Activated B cell treated with CpG ODN at 0.5 μM for 24 hours (primary cell): ENCODE data around the gene ROS1. TPM values are rescaled to one million over a fixed set of nuclear protein-coding genes. Genes with fewer than 3 reads are reported as not detected.

Experiments
- ATAC-seq: fragments of 200-7000 bp; cut with Tn5 transposase; one replicate; pipeline ENCODE4 v1.10.0; 2021; ENCODE audit warnings: low read depth, mild to moderate bottlenecking, moderate library complexity
- CTCF ChIA-PET: fragments of 350-600 bp; sonication (Branson Sonifier 250); formaldehyde crosslinking; loops from one replicate; lab custom pipeline; 2021; ENCODE audit warnings: antibody characterized with exemption; lab: Charles Lee
- POLR2A ChIA-PET: fragments of 350-600 bp; sonication (Branson Sonifier 250); formaldehyde crosslinking; loops from one replicate; lab custom pipeline; 2021; ENCODE audit warnings: antibody characterized with exemption; lab: Charles Lee
- DNase-seq: peaks from one replicate; pipeline ENCODE4 v3.0.0; 2022
- H3K27ac Mint-ChIP-seq: one replicate; pipeline ENCODE4 v1.8.0; 2020; ENCODE audit warnings: mixed read lengths
- H3K27me3 Mint-ChIP-seq: one replicate; pipeline ENCODE4 v1.8.0; 2021; ENCODE audit warnings: mixed read lengths
- H3K36me3 Mint-ChIP-seq: one replicate; pipeline ENCODE4 v1.8.0; 2021; ENCODE audit warnings: low read depth, mixed read lengths
- H3K4me1 Mint-ChIP-seq: one replicate; pipeline ENCODE4 v1.8.0; 2021; ENCODE audit warnings: mixed read lengths
- H3K4me3 Mint-ChIP-seq: one replicate; pipeline ENCODE4 v1.8.0; 2020; ENCODE audit warnings: mild to moderate bottlenecking, mixed read lengths
- H3K9me3 Mint-ChIP-seq: one replicate; pipeline ENCODE4 v1.8.0; 2020; ENCODE audit warnings: mixed read lengths
- intact Hi-C: fragments of 100-400 bp; cut with micrococcal nuclease; formaldehyde crosslinking; loops from one replicate; pipeline ENCODE4 v1.15.1; 2024
- total RNA-seq: library from RNA; stranded (reverse); gene quantifications from 2 replicates; pipeline ENCODE4 v1.2.3, GENCODE V29; 2022
- TF ChIP-seq, protein P1 (sequence below): fragments of 200-600 bp; IDR thresholded peaks from one replicate; pipeline ENCODE4 v1.8.0; 2022; ENCODE audit warnings: antibody characterized with exemption, mild to moderate bottlenecking

The ROS1 gene
- total RNA-seq, 1 donor from 2014 or later: not detected

DNA sequence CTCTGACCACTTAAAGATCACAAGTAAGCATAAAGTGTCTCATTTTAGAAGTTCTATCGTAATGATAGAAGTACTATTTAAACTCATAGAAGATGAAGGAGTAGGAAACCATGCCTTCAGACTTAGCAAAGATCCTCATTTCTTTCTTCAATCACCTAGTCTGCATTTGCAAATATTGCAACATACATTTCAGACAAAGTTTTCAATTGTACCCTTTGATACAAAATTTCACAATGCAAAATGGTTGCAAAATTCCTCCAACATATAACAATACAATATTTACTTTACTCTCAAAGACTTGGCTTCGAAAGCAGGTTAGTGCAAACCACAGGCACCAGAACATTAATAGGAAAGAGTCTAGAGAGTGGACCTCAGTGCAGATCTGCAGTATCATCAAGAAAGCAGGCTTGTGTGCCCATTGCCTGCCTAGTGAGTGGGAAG lies 16.1 kb upstream of the ROS1 start:
- DNase-seq (no peak), ATAC-seq (no peak)
- Mint-ChIP-seq H3K4me1 (no peaks in the 10 kb centered on the region), H3K9me3 (no peaks in the 10 kb centered on the region), H3K4me3 (no peak overlapping the region), H3K27me3 (peaks cover 11% of the 10 kb centered on the region), H3K36me3 (no peaks in the 10 kb centered on the region), H3K27ac (no peak overlapping the region)
- ChIA-PET POLR2A (no interaction called here), CTCF (no interaction called here)
- TF ChIP-seq, protein P1, sequence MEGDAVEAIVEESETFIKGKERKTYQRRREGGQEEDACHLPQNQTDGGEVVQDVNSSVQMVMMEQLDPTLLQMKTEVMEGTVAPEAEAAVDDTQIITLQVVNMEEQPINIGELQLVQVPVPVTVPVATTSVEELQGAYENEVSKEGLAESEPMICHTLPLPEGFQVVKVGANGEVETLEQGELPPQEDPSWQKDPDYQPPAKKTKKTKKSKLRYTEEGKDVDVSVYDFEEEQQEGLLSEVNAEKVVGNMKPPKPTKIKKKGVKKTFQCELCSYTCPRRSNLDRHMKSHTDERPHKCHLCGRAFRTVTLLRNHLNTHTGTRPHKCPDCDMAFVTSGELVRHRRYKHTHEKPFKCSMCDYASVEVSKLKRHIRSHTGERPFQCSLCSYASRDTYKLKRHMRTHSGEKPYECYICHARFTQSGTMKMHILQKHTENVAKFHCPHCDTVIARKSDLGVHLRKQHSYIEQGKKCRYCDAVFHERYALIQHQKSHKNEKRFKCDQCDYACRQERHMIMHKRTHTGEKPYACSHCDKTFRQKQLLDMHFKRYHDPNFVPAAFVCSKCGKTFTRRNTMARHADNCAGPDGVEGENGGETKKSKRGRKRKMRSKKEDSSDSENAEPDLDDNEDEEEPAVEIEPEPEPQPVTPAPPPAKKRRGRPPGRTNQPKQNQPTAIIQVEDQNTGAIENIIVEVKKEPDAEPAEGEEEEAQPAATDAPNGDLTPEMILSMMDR: no peak
- intact Hi-C loops: no loop called here

DNA sequence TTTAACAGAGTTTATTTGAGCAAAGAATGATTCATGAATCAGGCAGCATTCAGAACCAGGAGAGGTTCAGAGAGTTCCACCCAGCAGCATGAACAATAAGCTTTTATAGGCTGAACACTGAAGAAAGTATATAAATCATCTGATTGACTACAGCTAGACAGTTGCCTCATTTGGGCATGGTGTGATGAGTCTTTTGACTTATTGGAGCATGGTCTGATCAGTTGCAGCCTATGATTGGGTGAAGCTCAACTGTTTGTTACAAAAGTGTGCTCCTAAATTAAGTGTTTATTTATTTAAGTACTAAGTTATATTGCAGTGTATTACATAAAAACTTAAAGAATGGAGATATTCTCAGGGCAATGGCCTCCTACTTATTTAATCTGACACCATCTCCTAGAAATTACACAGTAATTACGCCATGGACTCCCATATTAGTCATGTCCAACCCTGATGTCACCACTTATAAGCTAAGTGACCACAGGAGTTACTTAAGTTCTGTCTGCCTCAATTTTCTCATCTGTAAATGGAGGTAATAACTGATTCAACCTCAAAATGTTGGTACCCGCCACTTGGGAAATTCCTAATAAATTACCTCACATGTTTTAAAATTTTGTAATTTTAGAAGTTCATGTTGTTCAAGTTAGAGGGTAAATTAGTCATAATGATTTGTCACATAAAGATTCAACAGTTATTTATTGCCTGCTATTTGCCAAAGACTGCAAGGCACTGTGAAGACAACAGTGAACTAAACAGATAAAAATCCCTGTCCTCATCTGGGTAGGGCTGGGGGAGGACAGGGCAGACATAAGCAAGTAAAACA lies 15.2 kb upstream of the ROS1 start:
- Mint-ChIP-seq H3K27ac (no peak overlapping the region), H3K27me3 (peaks cover 17% of the 10 kb centered on the region), H3K4me3 (no peak overlapping the region), H3K9me3 (no peaks in the 10 kb centered on the region), H3K36me3 (no peaks in the 10 kb centered on the region), H3K4me1 (no peaks in the 10 kb centered on the region)
- no peak for DNase-seq
- intact Hi-C loops: no loop called here
- ChIA-PET CTCF (no interaction called here), POLR2A (no interaction called here)
- TF ChIP-seq, protein P1: no peak
- ATAC-seq: no peak

DNA sequence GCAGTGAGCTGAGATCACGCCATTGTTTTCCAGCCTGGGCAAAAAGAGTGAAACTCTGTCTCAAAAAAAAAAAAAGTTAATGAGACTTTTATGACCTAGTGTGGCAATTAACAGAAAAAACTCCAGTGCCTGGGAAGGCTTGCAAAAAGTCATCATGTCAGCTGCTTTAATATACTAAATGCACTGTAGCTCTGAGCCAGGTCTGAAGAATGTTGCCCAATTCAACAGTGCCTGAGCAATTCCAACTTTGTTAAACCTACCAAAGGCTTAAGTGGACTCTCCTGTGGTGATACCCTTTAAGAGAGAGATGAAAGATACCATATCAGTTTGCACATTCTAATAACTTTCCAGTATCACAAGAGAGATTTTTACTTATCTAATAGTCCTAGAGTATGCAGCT lies 6.5 kb upstream of the ROS1 start:
- Mint-ChIP-seq H3K4me3 (no peak overlapping the region), H3K27ac (no peak overlapping the region), H3K36me3 (no peaks in the 10 kb centered on the region), H3K27me3 (peaks cover 13% of the 10 kb centered on the region), H3K4me1 (no peaks in the 10 kb centered on the region), H3K9me3 (no peaks in the 10 kb centered on the region)
- intact Hi-C loops: no loop called here
- CTCF ChIA-PET: no interaction called here
- DNase-seq (no peak), ATAC-seq (no peak)
- POLR2A ChIA-PET: no interaction called here
- TF ChIP-seq, protein P1: no peak

DNA sequence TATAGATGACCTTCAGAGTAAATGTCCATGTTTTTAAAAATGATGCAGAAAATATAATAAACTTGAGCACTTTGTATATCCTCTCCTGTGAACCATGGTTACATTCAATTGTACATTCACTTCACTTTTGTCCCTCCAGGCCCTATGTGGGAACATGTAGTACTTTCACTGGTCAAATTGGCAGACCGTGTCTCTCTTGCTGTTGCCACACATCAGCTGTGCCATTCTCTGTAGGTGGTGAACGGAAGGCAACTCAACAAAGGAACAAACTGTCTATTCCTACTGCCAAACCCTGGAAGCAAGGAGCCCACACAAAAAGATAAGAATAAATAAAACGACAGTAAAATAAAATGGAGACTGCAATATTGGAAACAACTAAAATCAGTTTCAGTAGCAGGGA lies 2.0 kb downstream of the ROS1 start:
- CTCF ChIA-PET: no interaction called here
- ATAC-seq (no peak), DNase-seq (no peak)
- intact Hi-C loops: no loop called here
- Mint-ChIP-seq H3K27me3 (peaks cover 9% of the 10 kb centered on the region), H3K9me3 (no peaks in the 10 kb centered on the region), H3K27ac (no peak overlapping the region), H3K36me3 (no peaks in the 10 kb centered on the region), H3K4me3 (no peak overlapping the region), H3K4me1 (no peaks in the 10 kb centered on the region)
- POLR2A ChIA-PET: no interaction called here
- TF ChIP-seq, protein P1: no peak

DNA sequence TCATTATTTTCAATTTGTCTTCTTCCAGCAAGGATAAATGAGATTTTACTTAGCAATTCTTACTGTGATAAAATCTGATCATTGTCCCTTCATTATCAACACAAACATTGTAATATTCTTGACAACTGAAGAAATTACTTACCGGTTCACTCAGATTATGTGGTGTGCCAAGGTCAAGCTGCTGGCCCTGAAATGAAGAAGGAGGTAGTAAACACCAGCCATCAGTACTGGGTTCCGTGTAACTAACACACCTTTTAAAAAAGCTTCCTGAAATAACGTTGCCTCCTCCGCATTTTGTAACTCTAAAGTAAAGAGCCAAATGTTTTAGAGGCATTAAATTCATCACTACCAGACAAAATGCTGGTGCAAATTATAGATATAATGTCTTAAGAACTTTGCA lies 7.4 kb downstream of the ROS1 start:
- intact Hi-C loops: no loop called here
- ATAC-seq (no peak), DNase-seq (no peak)
- Mint-ChIP-seq H3K27me3 (peaks cover 6% of the 10 kb centered on the region), H3K4me3 (no peak overlapping the region), H3K27ac (no peak overlapping the region), H3K36me3 (no peaks in the 10 kb centered on the region), H3K4me1 (no peaks in the 10 kb centered on the region), H3K9me3 (no peaks in the 10 kb centered on the region)
- POLR2A ChIA-PET: no interaction called here
- TF ChIP-seq, protein P1: no peak
- CTCF ChIA-PET: no interaction called here
